Stimulated activated CD8-positive, alpha-beta memory T cell treated with anti-CD3 and anti-CD28 coated beads, Interleukin-4, amount 100 ng/mL, for 48 hours (primary cell): ENCODE results near the gene SUSD3.
A peak's percentile ranks its signal among the peaks of the same experiment; 100 is the strongest.

Experiments
- DNase-seq: peaks from one replicate; pipeline ENCODE4 v3.0.0-alpha.2; 2020

Gene SUSD3

DNA sequence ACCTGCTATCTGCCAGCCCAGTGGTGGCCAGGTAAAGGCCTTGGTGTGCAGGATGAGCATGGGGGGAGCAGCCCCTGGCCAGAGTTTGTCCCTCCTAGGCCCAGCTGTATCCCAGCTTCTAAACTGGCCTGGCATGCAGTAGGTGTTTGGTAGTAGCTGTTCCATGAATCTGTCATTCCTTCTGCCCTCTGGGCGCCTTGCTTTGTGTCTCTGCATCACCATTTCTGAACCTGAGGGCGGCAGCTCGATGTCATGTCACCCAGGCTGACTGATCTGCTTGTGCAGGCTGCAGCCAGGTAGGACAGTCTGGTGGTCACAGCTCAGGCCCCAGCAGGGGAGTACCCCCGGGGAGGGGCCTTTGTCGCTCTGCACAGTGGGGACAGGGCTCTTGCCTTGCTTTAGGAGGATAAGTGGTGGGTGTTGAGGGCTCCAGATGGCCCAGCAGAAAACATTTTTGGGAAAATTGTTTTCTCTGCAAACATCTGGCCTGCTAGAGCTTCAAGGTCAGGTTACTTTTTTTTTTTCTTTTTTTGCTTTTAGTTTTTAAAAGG, 4.6 kb upstream of the SUSD3 start:
- no peak for DNase-seq

DNA sequence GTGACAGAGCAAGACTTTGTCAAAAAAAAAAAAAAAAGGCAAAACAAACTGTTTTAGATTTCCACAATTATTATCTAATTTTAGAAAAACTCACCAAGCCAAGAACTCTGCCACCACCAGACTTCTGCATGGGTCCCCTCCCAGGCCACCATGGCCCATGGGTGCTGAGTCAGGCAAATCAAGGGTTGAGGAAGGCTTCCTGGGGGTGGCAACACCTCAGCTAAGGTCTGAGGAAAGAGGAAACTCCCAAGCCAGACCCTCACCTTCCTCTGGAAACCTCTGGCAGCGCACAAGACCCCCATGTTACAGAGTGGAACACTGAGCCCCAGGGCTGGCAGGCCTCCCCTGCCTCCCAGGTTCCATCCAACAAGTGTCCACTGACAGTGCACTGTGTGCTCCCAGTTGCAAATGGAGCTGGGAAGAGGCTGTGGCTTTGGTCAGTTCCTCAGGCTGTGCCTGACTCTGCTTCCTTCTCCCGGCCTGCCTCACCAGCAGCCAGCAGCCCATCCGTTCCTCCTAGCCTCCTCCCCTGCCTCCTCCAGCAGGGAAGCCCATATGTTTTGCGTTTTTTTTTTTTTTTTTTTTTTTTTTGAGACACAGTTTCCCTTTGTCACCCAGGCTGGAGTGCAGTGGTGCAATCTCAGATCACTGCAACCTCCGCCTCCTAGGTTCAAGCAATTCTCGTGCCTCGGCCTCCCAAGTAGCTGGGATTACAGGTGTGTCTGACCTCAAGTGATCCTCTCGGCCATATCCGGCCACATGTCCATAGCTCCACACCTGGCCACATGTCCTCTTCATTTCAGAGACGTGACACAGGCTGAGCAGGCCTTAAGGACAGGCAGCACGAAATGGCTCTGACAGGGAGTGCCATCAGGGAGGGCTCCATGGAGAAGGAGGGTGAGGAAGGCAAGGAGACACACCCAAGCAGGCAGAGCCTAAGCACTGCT, 3.5 kb upstream of the SUSD3 start:
- DNase-seq, result no peak

DNA sequence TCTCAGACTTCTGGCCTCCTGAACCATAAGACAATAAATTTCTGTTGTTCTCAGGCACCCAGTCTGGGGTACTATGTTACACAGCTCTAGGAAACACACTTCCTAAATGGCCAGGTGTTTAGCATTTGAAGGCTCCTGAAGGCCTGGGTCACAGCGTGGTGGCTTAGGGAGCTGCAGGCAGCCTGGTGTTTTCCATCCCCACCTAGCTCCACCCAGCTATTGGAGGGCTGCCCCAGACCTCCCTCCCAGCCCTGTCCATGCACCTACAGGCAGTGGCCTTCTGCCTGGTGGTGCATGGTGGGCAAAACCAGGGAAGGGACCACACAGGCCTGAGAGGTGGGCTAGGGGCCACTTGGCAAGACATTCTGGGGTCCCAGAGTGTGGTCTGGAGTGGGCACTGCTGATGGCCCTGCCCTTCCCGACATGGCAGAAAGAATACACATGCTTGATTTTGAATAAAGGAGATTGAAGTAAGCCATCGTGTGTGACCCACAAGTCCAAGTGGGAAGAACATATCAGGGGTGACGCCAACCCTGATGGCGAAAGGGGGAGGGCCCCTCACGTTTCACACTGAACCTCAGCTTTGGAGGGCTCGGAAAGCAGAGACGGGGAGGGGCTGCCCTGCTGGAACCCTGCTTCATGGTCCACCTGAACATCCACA, 1.3 kb upstream of the SUSD3 start:
- DNase-seq, result no peak

DNA sequence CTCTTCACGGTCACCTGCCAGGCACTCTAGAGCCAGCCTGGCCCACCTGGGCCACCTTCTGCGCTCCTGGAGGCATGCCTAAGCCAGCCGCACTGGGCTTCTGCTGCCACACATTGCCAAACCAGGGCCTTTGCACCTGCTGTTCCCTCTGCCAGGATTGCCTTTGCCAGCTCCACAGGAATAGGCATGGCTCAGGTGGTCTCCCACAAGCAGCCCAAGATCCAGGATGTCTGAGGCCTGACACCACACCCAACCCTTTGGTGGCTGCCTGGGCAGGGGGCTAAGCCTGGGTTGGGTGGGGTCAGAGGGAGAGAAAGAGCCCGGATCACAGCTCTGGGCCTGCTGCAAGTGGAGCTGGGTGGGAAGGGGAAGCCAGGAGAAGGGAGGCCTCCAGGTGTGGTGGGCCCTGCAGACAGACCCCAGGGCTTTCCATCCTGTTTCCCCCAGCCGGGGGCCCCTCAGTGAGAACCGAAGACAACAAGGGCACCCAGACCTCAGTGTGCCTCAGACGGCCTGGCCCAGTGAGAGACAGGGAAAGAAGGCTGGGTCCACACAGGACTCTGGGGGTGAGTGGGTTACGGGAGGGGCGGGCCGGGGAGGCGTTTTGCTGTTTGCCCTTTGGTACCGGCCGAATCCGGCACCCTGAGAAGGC, 672 bp upstream of the SUSD3 start:
- no peak for DNase-seq

DNA sequence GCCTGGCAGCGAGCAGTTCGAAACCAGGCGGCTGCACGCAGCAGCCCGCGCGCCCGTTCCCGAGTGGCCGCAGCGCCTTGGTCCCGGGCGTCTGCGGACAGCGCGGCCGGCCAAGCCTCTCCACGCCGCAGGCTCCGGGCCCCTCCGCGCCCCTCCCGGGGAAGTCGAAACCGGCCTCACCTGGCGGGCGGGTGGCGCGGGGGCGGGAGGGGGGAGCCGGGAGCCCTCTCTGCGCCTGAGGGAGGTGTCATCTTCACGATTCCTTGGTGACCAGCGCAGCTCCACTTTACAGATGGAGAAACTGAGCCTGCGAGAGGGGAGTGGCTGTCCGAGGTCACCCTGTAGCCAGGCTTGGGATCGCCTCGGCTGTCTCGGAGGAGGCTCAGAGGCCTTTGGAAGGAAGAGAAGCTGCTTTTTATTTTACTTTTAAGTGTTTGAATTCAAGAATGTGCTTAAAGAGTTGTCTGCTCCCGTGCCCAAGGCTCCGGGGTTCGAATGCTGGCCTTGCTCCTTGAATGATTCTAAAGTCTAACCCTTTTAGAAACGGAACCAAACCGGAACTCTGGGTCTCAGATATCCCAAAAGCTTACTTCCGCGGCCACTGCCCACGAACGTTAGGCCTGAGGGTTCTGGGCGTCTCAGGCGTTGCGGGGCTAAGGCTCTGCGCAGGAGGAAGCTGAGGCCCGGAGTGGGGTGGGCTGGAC, 662 bp downstream of the SUSD3 start:
- DNase-seq, result peak; percentile 54

DNA sequence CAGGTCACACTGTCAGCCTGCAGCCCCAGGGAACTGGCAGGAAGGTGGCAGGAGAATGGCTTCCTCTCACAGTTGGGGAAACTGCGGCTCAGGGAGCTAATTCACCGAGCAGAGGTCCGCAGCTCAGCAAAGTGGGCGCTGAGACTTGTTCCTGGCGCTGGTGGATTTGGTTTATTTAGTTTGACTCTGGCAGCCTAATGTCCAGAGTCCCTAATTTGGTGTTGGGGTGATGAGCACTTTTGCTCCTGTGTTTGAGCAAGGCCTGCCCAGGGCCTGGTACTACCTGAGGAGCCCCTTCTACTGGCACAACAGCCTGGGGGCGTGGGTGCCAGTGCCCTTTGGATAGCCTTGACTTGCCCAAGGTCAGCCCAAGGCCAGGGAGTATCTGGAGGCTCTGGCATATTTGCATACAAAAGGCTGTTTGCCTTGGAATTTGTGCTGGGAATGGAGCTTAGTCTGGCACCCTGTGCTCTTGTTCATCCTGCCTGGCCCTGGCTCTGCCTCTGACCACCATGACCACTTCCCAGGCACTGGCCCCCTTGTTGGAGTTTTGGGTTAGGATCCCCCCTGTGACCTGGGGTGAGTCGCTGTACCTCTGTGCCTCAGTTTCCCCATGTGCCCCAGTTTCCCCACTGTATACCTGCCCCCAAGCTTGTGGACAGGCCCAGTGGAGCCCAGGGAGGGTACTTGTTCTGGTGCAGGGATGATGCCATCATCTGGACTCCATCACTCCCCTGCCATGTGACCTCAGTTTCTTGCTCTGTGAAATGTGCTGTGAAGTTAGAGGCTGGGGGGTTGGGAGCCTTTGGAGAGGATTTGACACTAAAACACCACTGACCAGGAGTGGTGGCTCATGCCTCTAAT, 1.4 kb downstream of the SUSD3 start:
- no peak for DNase-seq

DNA sequence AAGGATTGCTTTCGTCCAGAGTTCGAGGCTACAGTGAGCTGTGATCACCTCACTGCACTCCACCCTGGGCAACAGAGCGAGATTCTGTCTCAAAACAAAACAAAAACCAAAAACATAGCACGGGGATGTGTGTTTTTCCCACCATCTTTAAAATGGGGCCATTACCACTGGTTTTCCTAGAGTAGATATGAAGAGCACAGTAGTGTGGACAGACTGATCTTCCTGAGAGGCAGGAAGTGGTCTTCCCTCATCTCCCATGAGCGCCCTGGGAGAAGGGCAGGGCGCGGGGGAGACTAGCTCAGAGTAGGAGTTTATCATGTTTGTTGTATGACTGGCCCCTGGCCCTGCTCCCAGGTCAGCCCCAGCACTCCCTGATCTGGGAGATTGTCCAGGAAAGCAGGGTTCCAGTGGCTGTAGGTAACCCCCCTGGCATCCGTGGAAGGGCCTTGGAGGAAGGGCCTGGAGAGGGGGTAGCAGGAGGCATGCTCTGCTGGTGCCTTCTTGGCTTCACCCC, 2.3 kb downstream of the SUSD3 start:
- no peak for DNase-seq

DNA sequence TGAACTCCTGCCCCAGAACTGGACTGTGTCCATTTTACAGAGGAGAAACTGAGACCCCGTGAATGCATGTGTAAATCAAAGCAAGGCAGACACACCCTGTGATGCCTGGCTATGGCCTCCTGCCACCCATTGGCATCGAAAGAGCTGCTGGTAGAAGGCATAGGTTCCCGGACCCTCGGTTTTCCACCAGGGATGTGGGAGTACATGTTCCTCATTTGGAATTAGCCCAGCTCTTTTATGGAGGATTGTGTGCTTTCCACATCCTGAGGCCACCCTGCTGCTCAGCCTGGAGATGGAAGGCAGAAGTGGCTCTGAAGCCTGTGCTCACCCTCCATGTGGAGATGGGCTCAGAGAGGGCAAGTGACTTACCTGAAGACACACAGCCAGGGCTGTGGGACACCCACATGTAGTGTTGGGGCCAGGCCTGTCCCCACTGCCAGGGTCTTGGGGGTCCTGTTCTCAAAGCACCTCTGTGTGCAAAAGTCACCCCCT, 2.8 kb downstream of the SUSD3 start:
- DNase-seq, result no peak

DNA sequence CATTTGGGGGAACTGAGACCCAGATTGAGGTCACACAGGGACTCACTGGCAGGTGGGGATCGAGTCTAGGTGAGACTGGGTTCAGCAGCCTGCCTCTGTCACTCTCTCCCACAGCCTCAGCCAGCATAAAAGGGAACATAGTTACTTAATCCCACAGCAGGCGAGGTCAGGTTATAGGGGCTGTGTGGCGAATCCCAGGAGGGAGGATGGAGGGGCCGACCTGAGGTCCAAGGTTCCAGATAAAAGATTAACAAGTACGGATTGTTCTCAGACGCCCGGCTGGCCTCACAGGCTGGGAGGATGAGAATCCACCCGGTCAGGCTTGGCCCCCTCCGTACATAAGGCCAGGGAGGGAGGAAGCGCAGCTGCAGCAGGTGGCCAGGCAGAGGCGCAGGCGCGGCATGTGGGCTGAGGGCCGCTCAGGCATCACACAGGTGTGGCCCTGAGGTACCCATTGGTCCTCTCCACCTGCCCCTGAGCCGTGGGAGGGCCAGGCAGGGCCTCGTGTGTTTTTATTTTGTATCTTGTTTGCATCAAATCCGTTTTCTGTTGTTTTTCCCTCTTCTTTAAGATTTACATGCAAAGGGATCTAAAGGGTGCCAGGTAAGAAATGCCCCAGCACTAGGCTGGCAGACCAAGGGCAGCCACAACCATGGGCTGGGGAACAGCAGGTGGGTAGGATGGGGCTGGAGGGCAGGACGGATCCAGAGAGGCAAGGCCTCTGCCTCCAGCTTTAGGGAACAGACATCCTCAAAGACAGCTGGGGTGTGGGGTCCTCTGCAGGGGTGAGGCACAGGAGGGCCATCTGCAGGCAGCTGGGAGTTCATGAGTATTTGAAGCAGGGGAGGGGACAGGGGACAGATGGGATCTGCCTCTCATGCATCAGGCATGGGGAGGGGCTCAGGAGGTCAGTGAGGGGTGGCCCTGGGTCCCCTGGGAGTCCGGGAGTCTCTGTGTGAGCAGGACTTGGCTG, 3.6 kb downstream of the SUSD3 start:
- DNase-seq, result peak; percentile 54

DNA sequence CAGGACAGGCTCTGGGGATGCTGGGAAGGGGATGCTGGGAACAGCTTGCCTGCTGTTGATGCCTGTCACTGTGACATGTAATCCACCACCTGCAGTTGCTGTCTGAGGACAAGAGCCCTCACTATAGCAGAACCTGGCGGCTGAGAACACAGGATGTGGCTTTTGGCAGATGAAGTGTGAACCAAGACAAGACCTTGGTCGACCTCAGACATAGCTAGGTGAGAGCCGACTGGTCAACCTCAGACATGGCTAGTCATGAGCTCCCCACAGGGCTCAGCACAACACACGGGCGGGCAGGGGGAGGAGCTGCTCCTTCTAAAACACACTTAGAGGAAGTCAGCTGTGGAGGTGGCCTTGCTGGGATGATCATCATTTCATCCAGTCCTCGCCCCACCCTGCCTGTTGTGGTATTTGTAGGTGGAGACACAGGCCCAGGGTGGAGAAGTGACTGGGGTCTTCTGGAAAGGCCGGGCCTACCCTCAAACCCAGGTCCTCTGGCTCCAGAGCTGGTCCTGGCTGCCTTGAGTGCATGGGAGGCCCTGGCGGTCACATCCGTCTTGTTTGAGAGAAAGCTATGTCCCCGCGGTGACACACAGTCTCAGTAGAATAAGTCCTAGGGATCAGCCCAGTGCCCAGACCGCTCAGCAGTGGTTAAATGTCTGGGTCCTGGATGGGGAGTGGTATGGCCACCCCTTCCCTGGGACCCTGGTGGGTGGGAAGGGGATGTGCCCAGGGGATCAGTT, 6.1 kb downstream of the SUSD3 start:
- DNase-seq, result peak; percentile 91

DNA sequence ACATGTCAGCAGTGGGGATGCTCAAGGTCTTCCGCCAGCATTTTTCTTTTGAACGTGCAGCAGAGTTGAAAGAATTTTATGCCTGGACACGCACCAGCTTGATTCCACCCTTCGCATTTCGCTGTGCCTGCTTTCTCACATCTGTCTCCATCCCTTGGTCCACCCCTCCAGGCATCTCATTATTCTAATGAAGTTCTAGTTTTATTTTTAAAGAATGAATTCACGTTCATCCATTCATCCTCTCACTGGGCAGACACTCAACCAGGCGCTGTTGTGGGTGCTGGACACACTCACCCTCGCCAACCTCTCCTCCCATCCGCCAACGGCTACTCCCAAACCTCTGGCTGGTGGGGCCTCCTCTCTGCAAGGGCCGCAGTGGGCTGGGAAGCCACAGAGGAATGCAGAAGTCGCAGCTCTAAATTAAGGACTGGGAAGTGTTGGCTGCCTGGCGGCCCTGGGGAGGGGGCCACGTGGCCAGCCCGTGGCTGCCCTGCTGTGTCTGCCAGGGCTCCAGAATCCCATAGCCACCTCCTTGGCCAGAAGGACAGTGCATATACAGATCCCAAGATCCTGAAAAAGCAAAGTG, 6.7 kb downstream of the SUSD3 start:
- DNase-seq, result no peak

DNA sequence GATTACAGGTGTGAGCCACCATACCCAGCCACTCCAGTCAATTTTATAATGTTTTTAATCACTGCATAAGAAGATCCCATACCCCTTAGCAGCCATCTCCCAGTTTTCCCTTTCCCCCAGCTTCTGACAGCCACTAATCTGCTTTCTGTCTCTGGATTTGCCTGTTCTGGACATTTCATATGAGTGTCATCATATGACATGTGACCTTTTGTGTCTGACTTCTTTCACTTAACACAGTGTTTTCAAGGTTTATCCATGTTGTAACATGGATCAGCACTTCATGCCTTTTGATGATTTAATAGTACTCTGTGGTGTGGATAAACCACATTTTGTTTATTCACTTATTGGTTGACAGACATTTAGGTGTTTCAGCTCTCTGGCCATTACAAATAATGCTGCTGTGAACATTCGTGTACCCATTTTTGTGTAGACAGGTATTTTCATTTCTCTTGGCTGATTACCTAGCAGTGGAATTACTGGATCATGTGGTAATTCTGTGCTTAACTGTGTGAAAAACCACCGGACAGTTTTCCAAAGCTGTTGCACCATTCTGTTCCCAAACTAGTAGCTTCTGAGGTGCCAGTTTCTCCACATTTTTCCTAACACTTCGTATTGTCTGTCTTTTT, 8.6 kb downstream of the SUSD3 start:
- no peak for DNase-seq

DNA sequence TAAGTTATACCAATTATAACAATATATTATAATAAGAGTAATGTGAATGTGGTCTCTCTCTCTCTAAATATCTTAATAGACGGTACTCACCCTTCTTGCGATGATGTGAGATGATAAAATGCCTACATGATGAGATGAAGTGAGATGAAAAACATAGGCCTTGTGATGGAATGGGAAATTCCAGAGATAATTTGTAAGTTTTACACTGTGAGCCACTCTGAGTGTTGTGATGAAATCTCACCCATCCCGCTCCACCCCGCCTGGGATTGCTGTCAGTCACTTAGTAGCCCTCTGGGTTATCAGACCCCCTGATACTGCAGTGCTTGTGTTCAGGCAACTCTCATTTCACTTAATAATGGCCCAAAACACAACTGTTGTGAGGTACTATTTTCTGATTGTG, 10.5 kb downstream of the SUSD3 start:
- DNase-seq, result no peak

DNA sequence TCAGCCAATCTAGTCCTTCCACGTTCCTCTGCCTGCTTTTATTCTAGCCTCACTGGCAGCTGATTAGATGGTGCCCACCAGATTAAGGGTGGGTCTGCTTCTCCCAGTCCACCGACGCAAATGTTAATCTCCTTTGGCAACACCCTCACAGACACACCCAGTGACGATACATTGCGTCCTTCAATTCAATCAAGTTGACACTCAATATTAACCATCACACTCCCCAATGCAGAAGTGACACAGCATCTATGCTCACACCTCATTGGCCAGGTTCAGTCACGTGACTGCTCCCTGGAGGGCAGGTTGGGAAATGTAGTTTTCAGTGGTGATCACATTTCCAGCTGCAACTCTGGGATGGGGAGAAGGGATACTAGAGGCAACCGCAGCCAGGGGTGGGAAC, 13.0 kb downstream of the SUSD3 start:
- DNase-seq, result peak; percentile 52

DNA sequence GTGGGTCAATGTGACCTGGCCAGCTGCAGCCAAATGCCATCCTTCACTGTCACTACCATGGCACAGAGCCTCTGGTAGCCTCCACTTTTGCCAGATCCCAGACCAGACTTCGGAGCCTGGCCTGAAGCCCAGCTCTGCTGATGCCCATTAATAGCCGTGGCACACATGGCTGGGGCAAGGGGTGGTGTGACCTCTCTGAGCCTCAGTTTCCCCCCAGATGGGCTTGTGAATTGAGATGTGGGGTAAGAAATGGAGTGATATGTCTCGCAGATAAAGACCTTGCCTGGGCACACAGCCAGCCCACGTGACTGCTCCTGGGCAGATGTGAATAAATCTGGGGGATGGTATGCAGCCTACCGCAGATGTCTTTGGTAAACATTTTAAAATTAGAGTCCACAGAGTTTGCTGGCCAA, 13.9 kb downstream of the SUSD3 start:
- no peak for DNase-seq

DNA sequence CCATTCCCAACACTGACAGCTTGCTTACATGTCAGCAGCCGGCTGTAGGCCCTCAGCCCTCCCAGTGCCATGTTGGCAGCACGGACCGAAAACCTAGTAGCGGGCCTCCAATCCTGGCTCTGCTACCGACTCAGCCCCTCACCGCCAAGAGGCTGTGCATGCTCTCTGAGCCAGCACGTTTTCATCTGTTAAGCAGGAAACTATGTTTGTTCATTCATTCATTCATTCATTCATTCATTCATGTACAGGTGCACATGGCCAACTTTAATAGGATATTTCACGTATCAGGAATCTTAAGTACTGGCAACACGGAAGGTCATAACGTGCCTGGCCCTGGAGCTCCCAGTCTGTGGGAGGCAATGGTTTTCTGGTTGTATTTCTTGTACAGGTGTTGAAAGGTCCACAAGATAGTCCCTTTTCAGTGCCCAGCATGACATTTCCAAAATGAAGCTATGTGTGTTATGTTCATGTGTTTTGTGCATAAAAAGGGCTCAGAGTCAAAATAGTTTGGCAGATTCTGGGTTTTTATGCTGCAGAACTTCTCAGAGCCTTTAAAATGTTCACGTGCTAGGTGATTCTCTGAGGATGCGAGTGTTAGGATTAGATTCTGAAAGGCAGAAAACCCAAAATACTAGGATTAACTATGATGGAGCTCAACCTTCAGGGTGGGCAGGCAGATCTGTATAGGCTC, 17.7 kb downstream of the SUSD3 start:
- no peak for DNase-seq

DNA sequence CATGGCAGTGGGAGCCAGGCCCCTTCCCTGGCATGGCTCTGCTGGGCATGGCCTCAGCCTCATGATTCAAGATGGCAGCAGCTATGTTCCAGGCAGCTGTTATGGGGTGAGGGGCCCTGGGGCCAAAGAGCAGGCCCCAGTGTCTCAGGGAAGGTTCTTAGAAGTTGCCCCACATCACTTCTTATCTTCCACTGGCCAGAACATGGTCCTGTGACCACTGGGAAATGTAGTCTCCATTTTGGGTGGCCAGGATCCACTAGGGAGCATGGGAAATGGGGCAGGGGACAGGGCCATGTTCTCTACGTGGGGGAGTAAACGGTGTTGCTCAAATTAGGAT, 18.3 kb downstream of the SUSD3 start:
- DNase-seq, result no peak

DNA sequence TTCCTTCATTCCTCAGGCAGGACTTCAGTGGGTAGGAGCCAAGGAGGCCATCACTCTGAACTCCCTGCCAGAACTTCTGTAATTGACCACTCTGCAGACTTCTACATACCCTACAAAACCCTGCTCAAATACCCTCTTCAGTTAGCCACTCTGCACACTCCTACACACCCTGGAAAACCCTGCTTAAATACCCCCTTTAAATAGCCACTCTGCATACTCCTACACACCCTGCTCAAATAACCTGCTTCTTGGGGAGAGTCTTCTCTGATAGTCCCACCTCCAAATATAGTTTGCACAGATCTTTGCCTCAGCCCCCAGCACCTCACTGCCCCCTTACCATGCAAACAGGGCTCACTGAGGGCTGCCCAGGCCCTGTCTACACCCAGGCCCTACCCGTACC, 18.9 kb downstream of the SUSD3 start:
- DNase-seq, result no peak
